Measurements from ENCODE around the gene RBM25. TPM values are rescaled to one million over a fixed set of nuclear protein-coding genes. Genes with fewer than 3 reads are reported as not detected.

RBM25 gene
- polyA plus RNA-seq, 1 donor: 227 TPM

- no peak for DNase-seq
Measured at GRCh38 chr14:73100334-73100733, 42.0 kb downstream of the RBM25 start.

GRCh38 chr14:73102806-73103497 is 44.6 kb downstream of the RBM25 start:
- DNase-seq: no peak

- no peak for DNase-seq
Measured at GRCh38 chr14:73105050-73105449, 46.7 kb downstream of the RBM25 start.

- no peak for DNase-seq
Measured at GRCh38 chr14:73105727-73106126, 47.4 kb downstream of the RBM25 start.

DNA sequence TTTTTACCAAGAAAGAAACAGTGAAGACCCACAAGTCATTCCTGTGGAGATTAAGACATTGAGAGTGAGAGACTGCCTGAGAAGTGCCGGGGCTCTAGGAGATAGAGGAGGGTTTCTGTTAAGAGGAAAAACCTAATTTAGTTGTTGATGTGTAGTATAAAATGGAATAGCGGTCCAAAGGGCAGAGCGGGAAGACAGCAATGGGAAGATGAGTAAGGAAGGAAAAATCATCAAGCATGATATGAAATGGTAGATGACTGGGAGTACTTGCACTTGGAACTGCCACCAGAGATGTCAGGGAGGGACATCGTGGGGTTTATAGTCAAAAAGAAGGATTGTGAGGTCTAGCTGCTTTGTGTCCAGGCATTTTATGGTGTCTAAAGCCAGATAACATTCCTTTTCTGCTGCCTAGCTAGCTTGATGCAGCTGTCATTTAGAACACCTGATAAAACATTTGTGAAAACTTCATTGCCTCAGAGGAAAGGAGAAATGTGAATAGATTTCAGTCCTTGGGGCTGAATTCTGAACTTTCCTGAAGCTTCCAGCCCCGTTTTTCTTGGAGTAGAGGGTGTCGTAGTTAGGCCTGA is 57.8 kb downstream of the RBM25 start:
- no peak for DNase-seq

DNA sequence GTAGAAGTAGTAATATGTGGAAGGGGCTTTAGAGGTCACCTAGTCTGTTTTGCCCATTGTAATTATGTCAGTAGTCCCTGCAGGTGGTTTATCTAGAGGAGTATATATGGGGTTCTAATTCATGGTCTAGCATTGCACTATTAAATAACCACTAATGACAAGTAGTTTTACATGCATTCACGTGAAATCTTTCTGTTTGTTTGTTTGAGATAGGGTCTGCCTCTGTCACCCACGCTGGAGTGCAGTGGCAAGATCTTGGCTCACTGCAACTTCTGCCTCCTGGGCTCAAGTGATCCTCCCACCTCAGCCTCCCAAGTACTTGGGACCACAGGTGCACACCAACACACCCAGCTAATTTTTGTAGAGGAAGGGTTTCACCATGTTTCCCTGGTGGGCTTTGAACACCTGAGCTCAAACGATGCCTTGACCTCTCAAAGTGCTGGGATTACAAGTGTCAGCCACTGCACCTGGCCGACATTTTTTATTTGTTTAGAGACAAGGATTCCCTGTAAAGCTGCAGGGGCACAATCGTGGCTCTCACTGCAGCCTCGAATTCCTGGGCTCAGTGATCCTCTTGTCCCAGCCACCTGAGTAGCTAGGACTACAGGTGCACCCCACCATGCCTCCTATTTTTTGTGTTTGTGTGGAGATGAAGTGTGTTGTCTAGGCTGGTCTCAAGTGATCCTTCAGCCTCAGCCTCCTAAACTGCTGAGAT is 66.0 kb downstream of the RBM25 start:
- no peak for DNase-seq

- DNase-seq: no peak
Measured at GRCh38 chr14:73125169-73125588, 66.8 kb downstream of the RBM25 start.

DNA sequence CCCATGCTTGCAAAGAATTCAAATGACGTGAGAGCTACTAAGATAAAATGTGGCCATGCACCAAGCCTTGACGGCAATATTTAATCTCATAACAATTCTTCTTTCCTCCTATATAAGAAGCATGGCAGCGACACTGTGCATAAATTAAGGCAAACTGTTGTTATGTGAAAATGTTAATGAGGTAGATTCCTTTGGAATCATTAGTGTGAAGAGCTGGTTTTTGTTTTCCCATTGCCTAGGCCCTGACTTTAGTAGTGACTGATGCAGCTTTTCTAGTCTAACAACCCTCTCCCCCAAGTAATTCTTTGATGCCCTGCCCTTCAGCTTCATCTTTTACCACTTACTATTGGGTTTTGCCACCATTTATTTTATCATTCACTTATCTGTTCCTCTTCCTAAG is 67.4 kb downstream of the RBM25 start:
- no peak for DNase-seq

- no peak for DNase-seq
Measured at GRCh38 chr14:73133795-73134194, 75.5 kb downstream of the RBM25 start.

DNA sequence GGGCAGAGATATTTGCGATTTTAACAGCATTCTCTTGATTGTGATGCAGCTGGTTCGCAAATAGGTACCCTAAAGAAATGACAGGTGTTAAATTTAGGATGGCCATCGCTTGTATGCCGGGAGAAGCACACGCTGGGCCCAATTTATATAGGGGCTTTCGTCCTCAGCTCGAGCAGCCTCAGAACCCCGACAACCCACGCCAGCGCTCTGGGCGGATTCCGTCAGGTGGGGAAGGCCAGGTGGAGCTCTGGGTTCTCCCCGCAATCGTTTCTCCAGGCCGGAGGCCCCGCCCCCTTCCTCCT is 77.7 kb downstream of the RBM25 start:
- no peak for DNase-seq

DNA sequence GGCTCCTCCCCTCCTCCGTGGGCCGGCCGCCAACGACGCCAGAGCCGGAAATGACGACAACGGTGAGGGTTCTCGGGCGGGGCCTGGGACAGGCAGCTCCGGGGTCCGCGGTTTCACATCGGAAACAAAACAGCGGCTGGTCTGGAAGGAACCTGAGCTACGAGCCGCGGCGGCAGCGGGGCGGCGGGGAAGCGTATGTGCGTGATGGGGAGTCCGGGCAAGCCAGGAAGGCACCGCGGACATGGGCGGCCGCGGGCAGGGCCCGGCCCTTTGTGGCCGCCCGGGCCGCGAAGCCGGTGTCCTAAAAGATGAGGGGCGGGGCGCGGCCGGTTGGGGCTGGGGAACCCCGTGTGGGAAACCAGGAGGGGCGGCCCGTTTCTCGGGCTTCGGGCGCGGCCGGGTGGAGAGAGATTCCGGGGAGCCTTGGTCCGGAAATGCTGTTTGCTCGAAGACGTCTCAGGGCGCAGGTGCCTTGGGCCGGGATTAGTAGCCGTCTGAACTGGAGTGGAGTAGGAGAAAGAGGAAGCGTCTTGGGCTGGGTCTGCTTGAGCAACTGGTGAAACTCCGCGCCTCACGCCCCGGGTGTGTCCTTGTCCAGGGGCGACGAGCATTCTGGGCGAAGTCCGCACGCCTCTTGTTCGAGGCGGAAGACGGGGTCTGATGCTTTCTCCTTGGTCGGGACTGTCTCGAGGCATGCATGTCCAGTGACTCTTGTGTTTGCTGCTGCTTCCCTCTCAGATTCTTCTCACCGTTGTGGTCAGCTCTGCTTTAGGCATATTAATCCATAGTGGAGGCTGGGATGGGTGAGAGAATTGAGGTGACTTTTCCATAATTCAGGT is 78.3 kb downstream of the RBM25 start, which contains the start of gene PSEN1:
TSS of gene PSEN1 (plus strand) at position 121 of the 839 bp plus-strand sequence. CDS start 11,513 bp downstream, outside the sequence.
- peak; percentile 95 for DNase-seq

- DNase-seq: no peak
Measured at GRCh38 chr14:73140811-73141323, 82.5 kb downstream of the RBM25 start.

DNA sequence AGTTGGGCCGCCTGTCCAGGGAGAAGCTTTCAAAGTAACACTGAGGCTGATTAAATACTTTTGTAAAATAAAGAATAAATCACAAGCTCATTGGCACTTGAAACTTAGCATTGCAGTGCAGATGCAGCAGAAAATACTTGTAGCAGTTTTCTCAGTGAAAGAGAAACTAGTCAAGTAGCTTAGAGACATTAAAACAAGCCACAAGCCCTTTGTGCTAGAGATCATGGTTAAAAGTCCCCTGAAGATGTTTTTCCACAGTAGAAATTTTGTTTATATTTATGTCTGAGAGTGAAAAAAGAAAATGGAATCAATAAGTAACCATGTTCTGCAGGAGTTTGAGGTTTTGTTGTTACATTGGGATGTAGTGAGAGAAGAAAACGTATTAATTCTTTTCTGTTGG is 83.9 kb downstream of the RBM25 start:
- no peak for DNase-seq

GRCh38 chr14:73143003-73143402 is 84.7 kb downstream of the RBM25 start:
- DNase-seq: no peak

DNA sequence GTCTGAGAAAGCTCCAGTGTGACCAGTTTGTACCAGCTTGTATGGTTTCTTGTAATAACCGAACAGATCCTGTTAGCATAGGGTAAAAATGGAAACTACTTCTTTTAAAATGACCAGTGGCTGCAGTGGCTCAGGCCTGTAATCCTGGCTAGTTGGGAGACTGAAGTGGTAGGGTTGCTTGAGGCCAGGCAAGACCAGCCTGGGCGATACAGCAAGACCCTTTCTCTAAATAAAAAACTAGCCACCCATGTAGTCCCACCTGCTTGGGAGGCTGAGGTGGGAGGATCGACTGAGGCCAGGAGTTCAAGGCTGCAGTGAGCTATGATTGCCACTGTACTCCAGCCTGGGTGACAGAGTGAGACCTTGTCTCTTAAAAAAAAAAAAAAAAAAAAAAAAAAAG is 85.3 kb downstream of the RBM25 start:
- DNase-seq: no peak

GRCh38 chr14:73145371-73145770 is 87.0 kb downstream of the RBM25 start:
- DNase-seq: no peak

DNA sequence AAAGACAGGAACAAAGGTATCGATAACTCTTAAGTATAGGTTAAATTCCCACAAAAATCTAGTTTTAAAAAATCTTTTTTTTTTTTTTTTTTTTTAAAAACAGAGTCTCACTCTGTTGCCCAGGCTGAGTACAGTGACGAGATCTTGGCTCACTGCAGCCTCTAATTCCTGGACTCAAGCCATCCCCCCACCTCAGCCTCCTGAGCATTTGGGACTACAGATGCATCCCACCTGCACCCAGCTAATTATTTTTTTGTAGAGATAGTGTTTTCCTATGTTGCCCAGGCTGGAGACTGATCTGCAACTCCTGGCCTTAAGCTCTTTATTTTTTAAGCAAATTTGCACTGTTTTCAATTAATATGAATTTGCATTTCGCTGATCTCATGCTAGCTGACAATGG is 87.8 kb downstream of the RBM25 start:
- DNase-seq: no peak

- no peak for DNase-seq
Measured at GRCh38 chr14:73149753-73150152, 91.4 kb downstream of the RBM25 start.

DNA sequence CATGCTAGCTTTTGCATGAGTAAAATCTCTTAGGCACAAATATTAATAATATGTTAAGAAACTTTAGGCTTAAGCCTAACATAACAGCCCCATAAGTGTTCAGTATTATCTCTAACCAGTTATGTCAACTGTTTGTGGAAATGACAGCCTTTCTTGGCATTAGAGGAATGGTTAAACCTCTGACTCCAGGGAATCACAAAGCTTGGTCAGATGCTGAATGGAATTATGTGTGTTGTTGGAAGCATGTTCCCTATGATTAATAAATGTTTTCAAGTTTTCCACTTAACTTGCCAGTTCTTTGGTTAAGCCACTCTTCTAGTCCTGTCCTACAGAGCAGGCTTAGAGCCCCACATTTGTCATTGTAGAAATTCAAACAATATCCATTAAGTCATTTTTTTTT is 94.9 kb downstream of the RBM25 start:
- DNase-seq: no peak

GRCh38 chr14:73162251-73162650 is 103.9 kb downstream of the RBM25 start:
- DNase-seq: no peak

DNA sequence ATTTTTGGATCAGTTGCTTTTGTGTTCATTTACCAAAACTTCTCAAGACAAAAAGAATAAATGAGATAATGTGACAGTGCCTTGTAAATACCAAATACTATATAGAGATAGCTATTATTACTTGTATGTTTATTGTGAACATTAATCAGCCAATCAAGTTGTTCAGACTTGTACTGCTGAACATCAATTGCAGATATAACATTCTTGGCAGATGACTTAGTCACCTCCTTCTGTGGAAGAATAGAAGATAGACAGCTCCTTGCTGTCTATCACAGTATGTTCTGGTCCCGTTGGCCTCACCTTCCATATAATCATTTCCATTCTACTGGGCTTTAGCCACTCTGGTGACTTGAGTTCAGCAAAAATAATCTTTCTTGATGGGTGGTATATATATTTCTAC is 108.1 kb downstream of the RBM25 start:
- no peak for DNase-seq

- DNase-seq: no peak
Measured at GRCh38 chr14:73167727-73168126, 109.4 kb downstream of the RBM25 start.
